ENCODE measurements around the gene CRYM.

DNA sequence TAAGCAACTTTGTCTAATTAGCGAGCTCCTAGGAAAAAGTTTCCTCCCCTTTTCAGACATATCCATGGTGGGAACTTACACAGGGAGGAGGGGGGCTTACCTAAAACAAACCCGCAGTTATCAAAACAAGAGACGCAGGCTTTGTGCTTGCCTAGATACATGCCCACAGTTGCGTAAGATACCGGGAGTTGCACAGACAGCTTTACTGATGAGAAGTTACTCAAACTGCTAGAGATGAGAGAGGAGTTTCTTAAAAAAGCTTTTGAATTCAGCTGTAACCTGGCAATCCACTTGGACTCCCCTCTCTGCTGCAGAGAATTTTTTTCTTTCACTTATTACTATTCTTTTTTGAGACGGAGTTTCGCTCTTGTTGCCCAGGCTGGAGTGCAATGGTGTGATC is 59.9 kb downstream of the CRYM start:
- TF ChIP-seq, protein P1, sequence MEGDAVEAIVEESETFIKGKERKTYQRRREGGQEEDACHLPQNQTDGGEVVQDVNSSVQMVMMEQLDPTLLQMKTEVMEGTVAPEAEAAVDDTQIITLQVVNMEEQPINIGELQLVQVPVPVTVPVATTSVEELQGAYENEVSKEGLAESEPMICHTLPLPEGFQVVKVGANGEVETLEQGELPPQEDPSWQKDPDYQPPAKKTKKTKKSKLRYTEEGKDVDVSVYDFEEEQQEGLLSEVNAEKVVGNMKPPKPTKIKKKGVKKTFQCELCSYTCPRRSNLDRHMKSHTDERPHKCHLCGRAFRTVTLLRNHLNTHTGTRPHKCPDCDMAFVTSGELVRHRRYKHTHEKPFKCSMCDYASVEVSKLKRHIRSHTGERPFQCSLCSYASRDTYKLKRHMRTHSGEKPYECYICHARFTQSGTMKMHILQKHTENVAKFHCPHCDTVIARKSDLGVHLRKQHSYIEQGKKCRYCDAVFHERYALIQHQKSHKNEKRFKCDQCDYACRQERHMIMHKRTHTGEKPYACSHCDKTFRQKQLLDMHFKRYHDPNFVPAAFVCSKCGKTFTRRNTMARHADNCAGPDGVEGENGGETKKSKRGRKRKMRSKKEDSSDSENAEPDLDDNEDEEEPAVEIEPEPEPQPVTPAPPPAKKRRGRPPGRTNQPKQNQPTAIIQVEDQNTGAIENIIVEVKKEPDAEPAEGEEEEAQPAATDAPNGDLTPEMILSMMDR (conservative IDR thresholded peaks at IDR 0.05 in 1 of 2, IDR thresholded peaks at IDR 0.05 in 1 of 2; ENCODE audit: low read depth in 1 of 2, low read length in 2 of 2): no peak
- TF ChIP-seq EZH2 (IDR thresholded peaks at IDR 0.05; ENCODE audit: low read length, missing control alignments): no peak
